HepG2 (cell line): ENCODE results near the gene PFDN5. TPM values are rescaled to one million over a fixed set of nuclear protein-coding genes. Genes with fewer than 3 reads are reported as not detected.

ENCODE experiments used
- CCDC6 ChIP-seq: sonication (generic); formaldehyde crosslinking; IDR thresholded peaks from 2 replicates; pipeline ENCODE4 v1.8.1; 2022; ENCODE audit warnings: mild to moderate bottlenecking, missing genetic modification reagents, moderate library complexity
- HNF1B ChIP-seq: sonication (generic); formaldehyde crosslinking; IDR thresholded peaks from 2 replicates; pipeline ENCODE4 v1.5.1; 2020; ENCODE audit warnings: mild to moderate bottlenecking, moderate library complexity, missing genetic modification reagents
- MXI1 ChIP-seq: IDR thresholded peaks from 3 replicates; pipeline ENCODE4 v1.6.1; 2012; ENCODE audit warnings: low read depth, low read length, inconsistent platforms, borderline replicate concordance
- NAIF1 ChIP-seq: sonication (generic); formaldehyde crosslinking; IDR thresholded peaks from 2 replicates; pipeline ENCODE4 v1.5.0; 2020; ENCODE audit warnings: mild to moderate bottlenecking, missing genetic modification reagents, borderline replicate concordance
- SMARCE1 ChIP-seq: fragments of 450-650 bp; IDR thresholded peaks from 2 replicates; pipeline ENCODE4 v1.6.1; 2017; ENCODE audit warnings: borderline replicate concordance
- TBX3 ChIP-seq: fragments of 450-650 bp; IDR thresholded peaks from 2 replicates; pipeline ENCODE4 v1.6.1; 2017; ENCODE audit warnings: antibody characterized with exemption, mild to moderate bottlenecking, inconsistent platforms, borderline replicate concordance
- YY1 ChIP-seq: IDR thresholded peaks from 2 replicates; pipeline ENCODE4 v1.6.1; 2011; ENCODE audit warnings: low read length, low read depth, moderate library complexity, mild to moderate bottlenecking; ENCODE audit not compliant: insufficient read depth, insufficient replicate concordance
- ZFP36 ChIP-seq: fragments of 150-350 bp; IDR thresholded peaks from 2 replicates; pipeline ENCODE4 v1.6.1; 2018; ENCODE audit warnings: borderline replicate concordance, low read length, low read depth; ENCODE audit not compliant: partially characterized antibody
- ZFP62 ChIP-seq: sonication (generic); formaldehyde crosslinking; IDR thresholded peaks from 2 replicates; pipeline ENCODE4 v1.4.0; 2020; ENCODE audit warnings: missing genetic modification reagents
- ZFP90 ChIP-seq: sonication (generic); formaldehyde crosslinking; IDR thresholded peaks from 2 replicates; pipeline ENCODE4 v1.8.0; 2022; ENCODE audit warnings: missing genetic modification reagents, mild to moderate bottlenecking, inconsistent platforms, borderline replicate concordance
- ZHX1 ChIP-seq: sonication (generic); formaldehyde crosslinking; IDR thresholded peaks from 2 replicates; pipeline ENCODE4 v1.8.1; 2022; ENCODE audit warnings: low read depth, mild to moderate bottlenecking, missing genetic modification reagents
- ZNF292 ChIP-seq: sonication (generic); formaldehyde crosslinking; IDR thresholded peaks from 2 replicates; pipeline ENCODE4 v1.8.1; 2022; ENCODE audit warnings: mild to moderate bottlenecking, low read depth, missing genetic modification reagents, borderline replicate concordance
- ZNF333 ChIP-seq: sonication (generic); formaldehyde crosslinking; IDR thresholded peaks from 2 replicates; pipeline ENCODE4 v1.4.0; 2020; ENCODE audit warnings: mild to moderate bottlenecking, missing genetic modification reagents, borderline replicate concordance
- ZNF34 ChIP-seq: sonication (generic); formaldehyde crosslinking; IDR thresholded peaks from 2 replicates; pipeline ENCODE4 v1.4.0; 2020; ENCODE audit warnings: mild to moderate bottlenecking, missing genetic modification reagents, borderline replicate concordance
- ZNF430 ChIP-seq: sonication (generic); formaldehyde crosslinking; IDR thresholded peaks from 2 replicates; pipeline ENCODE4 v1.9.0; 2021; ENCODE audit warnings: mild to moderate bottlenecking, missing genetic modification reagents
- ZNF431 ChIP-seq: sonication (generic); formaldehyde crosslinking; IDR thresholded peaks from 2 replicates; pipeline ENCODE4 v1.9.0; 2022; ENCODE audit warnings: missing genetic modification reagents, low read depth, mild to moderate bottlenecking, borderline replicate concordance
- ZNF44 ChIP-seq: sonication (generic); formaldehyde crosslinking; IDR thresholded peaks from 2 replicates; pipeline ENCODE4 v1.5.1; 2020; ENCODE audit warnings: mild to moderate bottlenecking, missing genetic modification reagents
- ZNF672 ChIP-seq: sonication (generic); formaldehyde crosslinking; IDR thresholded peaks from 2 replicates; pipeline ENCODE4 v1.8.1; 2022; ENCODE audit warnings: missing genetic modification reagents
- polyA plus RNA-seq, 8 experiments: library from polyadenylated mRNA; depleted of rRNA in 3 of 8; stranded (reverse) in 7 of 8; unstranded in 1 of 8; fragments of >200 nt; fragmentation: Illumina TruSeq in 4 of 8; extraction: Trizol in 4 of 8; gene quantifications; 2 replicates each; pipeline versions ENCODE4 v1.2.1 to v1.2.3, GENCODE V29; 2011 to 2016; ENCODE audit warnings: low read depth in 4 of 8, missing spikeins in 1 of 8, mixed read lengths in 1 of 8; ENCODE audit not compliant: insufficient read depth in 1 of 8
- total RNA-seq, 5 experiments: library from RNA; depleted of rRNA; stranded (reverse); fragments of >200 nt; fragmentation: Illumina TruSeq; extraction: Trizol; gene quantifications; 2 replicates each; pipeline ENCODE4 v1.2.3, GENCODE V29; 2016; ENCODE audit warnings: low read depth in 1 of 5
- TF ChIP-seq, protein P1 (sequence below): sonication (generic); formaldehyde crosslinking; IDR thresholded peaks from 2 replicates; pipeline ENCODE4 v1.8.0; 2022; ENCODE audit warnings: missing genetic modification reagents, mild to moderate bottlenecking, inconsistent platforms, borderline replicate concordance
- TF ChIP-seq, protein P2 (sequence below): sonication (generic); formaldehyde crosslinking; conservative IDR thresholded peaks from 2 replicates; pipeline ENCODE4 v1.5.0; 2020; ENCODE audit warnings: missing genetic modification reagents
- TF ChIP-seq, protein P3 (sequence below): IDR thresholded peaks from 2 replicates; pipeline ENCODE4 v1.6.1; 2016; ENCODE audit warnings: low read depth, borderline replicate concordance

PFDN5 gene
- total and polyA plus RNA-seq, 2 of the 13 experiments (the other 11 are each of a cell fraction or from before 2014, with no cell fraction given) = 449 to 462 TPM

DNA sequence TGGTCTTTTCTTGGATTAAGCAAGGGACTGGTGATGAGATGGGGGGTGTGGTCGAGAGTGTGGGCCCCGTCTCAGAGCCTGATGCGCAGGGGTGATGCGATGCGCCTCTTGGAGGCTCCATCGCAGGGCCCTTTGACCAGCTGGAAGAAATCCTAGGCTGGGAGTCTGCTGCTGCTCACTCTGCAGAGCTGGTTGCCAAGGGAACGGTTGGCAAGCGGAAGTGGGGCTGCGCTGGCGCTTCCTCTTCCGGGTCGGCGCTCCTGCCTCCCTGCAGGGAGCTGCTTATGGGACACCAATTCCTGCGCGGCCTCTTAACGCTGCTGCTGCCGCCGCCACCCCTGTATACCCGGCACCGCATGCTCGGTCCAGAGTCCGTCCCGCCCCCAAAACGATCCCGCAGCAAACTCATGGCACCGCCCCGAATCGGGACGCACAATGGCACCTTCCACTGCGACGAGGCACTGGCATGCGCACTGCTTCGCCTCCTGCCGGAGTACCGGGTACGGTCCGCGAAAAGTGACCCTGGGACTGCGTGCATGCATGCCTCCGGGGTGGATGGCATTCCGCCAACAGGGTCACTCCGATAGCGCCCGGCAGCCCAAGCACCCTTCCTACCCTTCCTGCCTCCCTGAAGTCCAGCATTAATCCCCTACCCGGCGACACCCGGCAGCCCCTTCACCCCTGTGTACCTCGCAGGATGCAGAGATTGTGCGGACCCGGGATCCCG, 4.3 kb downstream of the PFDN5 start, which contains the start of gene MYG1 (continued):
- TF ChIP-seq CCDC6 = no peak
- no peak for TF ChIP-seq ZNF431 (CRISPR knock-in tag)
- no peak; the same call in 1 of the 2 replicates for TF ChIP-seq ZNF333
- peak; percentile 75; the same call in 2 of the 3 replicates for TF ChIP-seq MXI1
- TF ChIP-seq ZFP36 = no peak
- no peak for TF ChIP-seq NAIF1
- peak; percentile 87 for TF ChIP-seq HNF1B (CRISPR knock-in tag)
- peak; percentile 80; the same call in 1 of the 2 replicates for TF ChIP-seq ZNF44 (CRISPR knock-in tag)
- TF ChIP-seq ZFP90 (CRISPR knock-in tag) = peak; percentile 73; the same call in 1 of the 2 replicates
- TF ChIP-seq TBX3 = 0 out of 2 replicates have a peak, but pooled peaks have one; percentile 36
- TF ChIP-seq, protein P1, sequence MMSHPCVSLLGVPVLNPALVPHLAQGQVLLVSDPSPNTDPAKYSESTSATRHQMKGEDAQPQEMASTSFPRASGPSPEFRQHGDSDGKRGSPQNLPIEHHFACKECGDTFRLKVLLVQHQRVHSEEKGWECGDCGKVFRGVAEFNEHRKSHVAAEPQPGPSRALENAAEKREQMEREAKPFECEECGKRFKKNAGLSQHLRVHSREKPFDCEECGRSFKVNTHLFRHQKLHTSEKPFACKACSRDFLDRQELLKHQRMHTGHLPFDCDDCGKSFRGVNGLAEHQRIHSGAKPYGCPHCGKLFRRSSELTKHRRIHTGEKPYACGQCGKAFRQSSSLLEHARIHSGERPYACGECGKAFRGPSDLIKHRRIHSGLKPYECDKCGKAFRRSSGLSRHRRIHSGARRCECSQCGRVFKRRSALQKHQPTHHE = no peak
- 0 out of 2 replicates have a peak, but pooled peaks have one; percentile 55 for TF ChIP-seq ZNF34 (CRISPR knock-in tag)
- no peak for TF ChIP-seq ZFP62 (CRISPR knock-in tag)
- no peak for TF ChIP-seq ZHX1 (CRISPR knock-in tag)
- TF ChIP-seq ZNF430 (CRISPR knock-in tag) = peak; percentile 62; the same call in 1 of the 2 replicates
- TF ChIP-seq ZNF292 (CRISPR knock-in tag) = peak; percentile 57; the same call in 1 of the 2 replicates
- TF ChIP-seq, protein P2, sequence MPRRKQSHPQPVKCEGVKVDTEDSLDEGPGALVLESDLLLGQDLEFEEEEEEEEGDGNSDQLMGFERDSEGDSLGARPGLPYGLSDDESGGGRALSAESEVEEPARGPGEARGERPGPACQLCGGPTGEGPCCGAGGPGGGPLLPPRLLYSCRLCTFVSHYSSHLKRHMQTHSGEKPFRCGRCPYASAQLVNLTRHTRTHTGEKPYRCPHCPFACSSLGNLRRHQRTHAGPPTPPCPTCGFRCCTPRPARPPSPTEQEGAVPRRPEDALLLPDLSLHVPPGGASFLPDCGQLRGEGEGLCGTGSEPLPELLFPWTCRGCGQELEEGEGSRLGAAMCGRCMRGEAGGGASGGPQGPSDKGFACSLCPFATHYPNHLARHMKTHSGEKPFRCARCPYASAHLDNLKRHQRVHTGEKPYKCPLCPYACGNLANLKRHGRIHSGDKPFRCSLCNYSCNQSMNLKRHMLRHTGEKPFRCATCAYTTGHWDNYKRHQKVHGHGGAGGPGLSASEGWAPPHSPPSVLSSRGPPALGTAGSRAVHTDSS (CRISPR knock-in tag) = no peak
- TF ChIP-seq, protein P3, sequence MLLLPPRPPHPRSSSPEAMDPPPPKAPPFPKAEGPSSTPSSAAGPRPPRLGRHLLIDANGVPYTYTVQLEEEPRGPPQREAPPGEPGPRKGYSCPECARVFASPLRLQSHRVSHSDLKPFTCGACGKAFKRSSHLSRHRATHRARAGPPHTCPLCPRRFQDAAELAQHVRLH (CRISPR knock-in tag) = peak; percentile 56; the same call in 1 of the 2 replicates
- TF ChIP-seq ZNF672 = no peak
- TF ChIP-seq SMARCE1 = no peak
- TF ChIP-seq YY1 = peak; percentile 80
